GM21529 (cell line): ENCODE data around the gene PRM2.

Experiments used
- ATAC-seq: cut with Tn5 transposase; IDR thresholded peaks from one replicate; pipeline ENCODE4 v1.9.1; 2021; ENCODE audit not compliant: unreplicated experiment

PRM2 gene

DNA sequence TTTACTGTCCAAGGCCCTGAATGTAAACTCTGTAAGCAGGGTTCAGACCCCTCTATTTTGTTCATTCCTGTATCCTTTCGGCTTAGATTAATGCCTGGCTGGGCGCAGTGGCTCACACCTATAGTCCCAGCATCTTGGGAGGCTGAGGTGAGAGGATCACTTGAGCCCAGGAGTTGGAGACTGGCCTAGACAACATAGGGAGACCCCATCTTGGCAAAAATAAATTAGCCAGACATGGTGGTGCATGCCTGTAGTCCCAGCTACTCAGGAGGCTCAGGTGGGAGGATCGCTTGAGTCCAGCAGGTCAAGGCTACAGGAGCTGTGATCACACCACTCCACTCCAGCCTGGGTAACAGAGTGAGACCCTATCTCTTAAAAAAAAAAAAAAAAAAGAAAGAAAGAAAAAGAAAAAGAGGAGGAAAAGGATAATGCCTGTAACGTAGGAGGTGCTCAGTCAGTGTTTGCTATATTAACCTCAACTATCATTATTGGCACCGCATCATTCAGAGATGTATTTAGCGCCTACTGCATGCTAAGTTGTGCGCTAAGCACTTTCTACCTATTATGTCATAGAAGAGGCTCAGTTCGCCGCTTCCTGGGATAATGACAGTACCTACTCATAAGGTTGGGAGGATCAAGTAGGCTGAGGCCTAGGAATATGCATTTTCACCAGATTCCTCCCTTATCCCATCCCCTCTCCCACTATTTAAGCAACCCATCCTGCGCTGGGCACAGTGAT, 25.3 kb downstream of the PRM2 start:
- no peak for ATAC-seq

DNA sequence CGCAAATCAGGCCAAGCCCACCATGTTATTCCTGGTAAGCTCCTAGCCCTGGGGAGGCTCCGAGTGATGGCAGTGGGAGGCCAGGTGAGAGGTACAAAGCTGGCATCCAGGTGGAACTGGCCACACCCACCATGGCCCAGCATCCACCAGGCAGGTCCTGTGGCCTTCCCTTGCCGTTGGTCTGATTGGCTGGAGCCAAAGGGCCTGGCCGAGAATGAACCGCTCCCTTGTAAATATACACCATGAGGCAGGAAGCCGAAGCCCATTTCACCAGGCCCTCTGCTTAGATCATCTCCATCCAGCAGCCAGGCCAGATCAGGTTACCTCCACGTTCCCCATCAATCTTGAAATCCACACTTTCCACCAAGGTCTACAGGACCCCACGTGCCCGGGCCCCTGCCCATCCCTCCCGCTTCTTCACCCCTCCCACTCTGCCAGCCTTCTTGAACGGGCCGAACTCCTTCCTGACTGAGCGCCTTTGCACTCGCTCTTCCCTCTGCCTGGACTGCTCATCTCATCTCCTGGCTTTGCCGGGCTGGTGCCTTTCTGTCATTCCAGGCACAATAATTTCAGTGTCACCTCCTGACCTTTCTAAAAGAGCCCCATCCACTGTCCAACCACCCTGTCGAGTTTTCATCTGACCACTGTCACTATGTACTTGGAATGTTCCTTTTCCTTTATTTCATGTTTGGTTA, 26.0 kb downstream of the PRM2 start:
- ATAC-seq, result no peak

DNA sequence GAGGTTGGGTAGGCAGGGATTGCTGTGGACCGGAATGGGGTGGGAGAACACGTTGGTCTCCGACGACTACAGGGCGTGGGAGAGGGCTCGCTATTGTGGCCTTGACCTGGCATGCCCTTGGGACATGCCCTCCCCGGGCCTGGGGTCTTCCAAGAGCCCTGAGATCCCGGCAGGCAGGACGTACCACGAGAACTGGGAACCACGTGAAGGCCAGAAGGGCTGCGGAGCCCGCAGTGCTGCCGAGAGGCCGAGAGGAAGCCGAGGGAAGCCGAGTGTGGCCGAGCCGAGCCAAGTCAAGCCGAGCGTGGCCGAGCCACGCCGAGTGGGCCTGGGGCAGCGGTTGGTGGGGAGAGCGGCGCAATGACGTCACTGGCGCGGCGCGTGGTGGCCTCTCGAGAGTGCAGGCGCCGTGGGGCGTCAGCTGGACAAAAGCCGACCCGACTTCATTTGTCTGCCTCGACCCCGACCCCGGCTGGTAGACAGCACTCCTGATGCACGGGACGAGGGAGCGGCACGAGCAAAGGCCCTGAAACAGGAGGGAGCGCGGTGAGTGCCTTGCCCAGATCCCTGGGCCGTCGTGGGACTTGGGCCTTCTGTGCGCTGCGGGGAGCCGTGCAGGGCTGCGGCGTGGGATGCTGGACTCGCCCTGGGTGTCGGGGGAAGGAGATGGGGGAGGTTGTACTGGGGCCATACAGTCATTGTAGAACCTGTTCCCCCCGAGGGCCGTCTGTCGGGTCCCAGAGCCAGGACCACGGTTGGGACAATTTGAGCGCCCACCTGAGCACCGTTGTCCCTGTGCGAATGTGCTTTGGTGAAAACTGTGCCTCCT, 26.8 kb downstream of the PRM2 start:
- no peak for ATAC-seq

- ATAC-seq, result no peak
Observed at GRCh38 chr16:11248133-11248532, 28.1 kb downstream of the PRM2 start.

- no peak for ATAC-seq
Observed at GRCh38 chr16:11245988-11246387, 30.3 kb downstream of the PRM2 start.

DNA sequence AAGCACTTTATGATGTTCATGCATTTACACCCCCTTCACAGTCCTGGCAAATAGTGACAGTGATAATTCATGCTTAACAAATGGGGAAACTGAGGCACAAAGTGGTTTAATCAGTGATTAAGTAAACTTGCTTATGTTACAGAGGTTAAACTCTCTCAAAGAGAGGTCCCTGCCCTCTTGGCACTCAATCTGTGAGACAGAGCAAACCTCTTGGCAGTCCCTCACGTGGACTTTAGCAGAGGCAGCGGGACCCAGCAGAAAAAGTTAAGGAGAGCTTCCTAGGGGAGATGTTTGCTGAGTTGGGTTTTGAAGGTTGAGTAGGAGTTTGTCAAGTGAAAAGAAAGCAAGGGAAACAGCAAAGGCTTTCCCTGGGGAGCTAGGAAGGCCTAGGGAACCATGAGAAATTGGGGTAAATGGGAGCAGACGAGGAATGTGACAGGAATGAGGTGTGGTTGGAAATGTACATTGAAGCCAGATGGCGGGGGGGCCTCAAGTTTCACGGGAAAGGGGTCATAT, 31.0 kb downstream of the PRM2 start:
- ATAC-seq, result no peak

DNA sequence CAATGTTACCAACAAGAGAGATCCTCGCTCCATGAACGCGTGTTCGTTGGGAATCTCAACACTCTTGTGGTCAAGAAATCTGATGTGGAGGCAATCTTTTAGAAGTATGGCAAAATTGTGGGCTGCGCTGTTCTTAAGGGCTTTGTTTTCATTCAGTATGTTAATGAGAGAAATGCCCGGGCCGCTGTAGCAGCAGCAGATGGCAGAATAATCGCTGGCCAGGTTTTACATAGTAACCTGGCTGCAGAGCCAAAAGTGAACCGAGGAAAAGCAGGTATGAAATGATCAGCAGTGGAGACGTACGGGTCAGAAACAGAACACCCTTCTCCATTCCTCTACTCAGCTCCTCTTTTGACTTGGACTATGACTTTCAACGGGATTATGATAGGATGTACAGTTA, 33.6 kb downstream of the PRM2 start:
- no peak for ATAC-seq

DNA sequence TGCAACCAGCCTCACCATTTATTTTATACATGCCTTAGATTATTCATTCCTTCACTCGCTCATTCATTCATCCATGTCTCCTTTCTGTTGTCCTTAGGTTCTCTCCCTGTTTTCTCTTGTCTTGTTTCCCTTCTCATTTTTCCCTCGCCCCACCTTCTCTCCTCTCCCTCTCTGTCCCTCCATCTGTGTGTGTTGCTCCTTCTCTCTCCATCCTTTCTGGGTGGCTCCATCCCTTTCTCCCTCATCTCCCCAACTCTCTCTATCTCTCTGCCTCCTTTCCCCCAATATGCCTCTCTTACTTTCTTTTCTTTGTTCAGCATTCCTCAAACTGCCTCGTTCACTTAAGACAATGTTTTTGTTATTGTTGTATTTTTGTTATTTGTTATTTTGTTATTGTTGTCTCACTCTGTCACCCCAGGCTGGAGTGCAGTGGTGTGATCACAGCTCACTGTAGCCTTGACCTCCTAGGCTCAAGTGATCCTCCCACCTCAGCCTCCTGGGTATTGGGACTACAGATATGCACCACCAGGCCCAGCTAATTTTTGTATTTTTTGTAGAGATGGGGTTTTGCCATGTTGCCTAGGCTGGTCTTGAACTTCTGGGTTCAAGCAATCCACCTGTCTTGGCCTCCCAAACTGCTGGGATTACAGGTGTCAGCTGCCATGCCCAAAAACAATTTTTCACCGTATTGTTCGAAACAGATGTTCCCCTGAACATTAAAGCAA, 34.6 kb downstream of the PRM2 start:
- ATAC-seq, result no peak

- no peak for ATAC-seq
Observed at GRCh38 chr16:11240636-11241473, 35.4 kb downstream of the PRM2 start.

DNA sequence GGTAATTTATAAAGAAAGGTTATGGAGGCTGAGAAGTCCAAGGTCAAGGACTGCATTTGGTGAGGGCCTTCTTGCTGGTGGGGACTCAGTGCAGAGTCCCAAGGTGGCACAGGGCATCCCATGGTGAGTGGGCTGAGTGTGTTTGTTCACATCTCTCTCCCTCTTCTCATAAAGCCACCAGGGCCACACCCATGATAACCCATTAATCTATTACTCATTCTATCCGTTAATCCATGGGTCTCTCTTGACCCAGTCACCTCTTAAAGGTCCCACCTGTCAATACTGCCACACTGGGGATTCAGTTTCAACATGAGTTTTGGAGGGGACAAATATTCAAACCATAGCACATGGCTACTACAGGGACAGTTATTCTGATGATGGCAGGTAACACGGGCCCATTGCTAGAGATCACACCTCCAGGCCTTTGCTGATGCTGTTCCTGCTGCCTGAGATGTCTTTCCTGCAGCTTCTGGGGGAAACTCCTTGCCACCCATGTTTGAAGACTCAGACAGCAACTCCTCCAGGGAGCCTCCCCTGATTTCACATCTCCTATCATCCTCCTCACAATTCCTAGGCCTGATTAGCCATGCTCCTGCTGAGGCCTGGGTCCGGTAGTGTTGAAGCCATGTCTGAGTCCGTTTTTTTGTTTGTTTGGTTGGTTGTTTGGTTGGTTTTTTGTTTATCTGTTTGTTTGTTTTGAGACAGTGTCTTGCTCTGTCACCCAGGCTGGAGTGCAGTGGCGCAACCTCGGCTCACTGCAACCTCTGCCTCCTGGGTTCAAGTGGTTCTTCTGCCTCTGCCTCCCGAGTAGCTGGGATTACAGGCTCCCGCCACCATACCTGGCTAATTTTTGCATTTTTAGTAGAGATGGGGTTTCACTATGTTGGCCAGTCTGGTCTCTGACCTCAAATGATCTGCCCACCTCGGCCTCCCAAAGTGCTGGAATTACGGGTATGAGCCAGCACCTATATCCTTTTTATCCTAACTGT, 36.3 kb downstream of the PRM2 start:
- no peak for ATAC-seq

GRCh38 chr16:11238272-11239202, 37.7 kb downstream of the PRM2 start:
- no peak for ATAC-seq

DNA sequence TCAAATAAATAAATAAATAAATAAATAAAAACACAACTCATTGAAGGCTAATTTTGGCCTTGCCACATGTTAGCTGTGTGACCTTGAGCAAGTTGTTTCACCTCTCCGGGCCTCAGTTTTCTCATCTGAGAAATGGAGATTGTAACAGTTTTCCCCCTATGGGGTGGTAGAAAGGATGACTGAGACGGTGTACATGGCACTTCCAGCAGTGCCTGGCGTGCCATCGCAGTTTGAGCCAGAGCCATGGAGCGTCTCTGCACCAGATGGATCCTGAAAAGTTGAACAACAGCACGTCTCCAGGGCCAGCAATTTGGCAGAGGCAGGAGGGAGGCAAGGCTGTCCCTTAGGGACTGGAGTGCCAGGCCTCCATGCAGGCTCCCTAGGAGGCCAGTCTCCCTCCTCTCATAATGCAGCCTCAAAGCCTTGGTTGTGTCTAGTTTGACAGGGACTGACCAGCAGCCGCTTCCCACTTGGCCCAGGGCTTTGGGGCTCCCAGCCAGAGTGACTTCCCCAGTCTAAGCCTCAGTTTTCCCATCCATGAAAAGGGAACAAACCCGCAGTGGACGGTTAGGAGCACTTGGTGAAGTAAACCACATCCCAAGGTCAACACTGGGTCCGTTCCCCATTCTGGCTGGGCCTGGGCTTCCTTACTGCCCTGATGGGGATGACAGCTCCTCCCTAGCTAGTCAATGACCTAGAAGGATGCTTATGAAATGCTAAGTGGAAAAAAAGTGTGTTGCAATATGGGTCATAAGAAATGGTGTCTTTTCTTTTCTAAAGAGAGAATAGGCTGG, 39.6 kb downstream of the PRM2 start:
- no peak for ATAC-seq

DNA sequence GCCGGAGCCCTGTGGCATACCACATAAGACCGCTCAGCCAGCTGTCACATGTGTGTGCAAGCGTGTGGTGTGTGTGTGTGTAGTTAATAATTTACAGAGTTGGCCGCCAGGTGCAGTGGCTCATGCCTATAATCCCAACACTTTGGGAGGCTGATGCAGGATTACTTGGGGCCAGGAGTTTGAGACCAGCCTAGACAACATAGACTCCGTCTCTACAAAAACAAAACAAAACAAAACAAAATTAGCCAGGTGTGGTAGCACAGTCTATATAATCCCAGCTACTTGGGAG, 40.6 kb downstream of the PRM2 start:
- ATAC-seq, result no peak

DNA sequence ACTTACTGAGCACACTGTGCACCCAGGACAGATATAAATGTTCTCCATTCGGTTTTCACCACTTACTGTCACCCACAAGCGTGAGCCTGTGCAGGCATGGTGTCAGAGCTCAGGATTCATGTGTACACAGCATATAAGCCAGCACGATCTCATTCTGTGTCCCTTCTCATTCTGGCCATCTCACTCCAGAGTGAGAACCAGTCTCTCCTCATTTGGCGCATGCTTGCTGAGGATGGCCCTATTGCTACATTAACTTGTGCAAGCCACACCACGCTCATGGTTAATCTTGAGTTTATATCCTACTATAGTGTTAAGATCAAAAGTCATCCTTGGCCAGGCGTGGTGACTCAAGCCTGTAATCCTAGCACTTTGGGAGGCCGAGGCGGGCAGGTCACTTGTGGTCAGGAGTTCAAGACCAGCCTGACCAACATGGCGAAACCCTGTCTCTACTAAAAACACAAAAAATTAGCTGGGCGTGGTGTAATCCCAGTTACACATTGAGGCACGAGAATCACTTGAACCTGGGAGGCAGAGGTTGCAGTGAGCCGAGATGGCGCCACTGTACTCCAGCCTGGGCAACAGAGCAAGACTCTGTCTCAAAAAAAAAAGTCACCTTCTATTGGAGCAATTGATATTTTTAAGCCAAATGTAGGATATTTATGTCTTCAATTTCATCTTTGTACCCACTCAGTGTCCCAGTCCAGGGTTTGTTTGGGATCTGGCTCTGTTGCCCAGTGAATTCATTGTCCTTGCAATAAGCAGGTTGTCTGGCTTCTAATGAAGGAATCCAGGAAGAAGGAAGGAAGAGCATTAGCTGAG, 41.2 kb downstream of the PRM2 start:
- ATAC-seq, result no peak

DNA sequence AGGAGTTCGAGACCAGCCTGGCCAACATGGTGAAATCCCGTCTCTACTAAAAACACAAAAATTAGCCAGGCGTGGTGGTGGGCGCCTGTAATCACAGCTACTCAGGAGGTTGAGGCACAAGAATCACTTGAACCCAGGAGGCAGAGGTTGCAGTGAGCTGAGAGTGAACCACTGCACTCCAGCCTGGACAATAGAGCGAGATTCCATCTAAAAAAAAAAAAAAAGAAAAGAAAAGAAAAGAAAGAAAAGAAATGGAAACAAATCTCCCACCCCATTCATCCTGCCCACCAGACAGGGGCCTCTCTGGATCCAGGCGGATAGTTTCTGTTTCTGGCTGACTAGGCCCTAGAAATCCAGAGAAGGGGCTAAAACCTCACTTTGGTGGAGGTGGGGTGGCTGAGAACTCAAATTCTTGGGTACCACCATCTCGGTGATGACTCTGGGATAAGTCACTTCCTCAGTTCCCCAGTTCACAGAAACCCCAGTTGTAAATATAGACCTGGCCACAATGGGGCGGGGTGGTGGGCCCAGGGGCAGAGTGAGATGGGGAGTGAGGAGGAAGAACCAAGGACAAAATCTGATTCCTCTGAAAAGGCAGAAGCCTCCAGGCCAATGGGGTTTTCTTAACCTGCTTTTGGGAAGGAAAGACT, 42.4 kb downstream of the PRM2 start:
- ATAC-seq, result no peak
